T47D (cell line): ENCODE data around the gene TPSB2.
"Not testable (repeated sequence)": the region's sequence is repeated elsewhere in the genome, so short reads cannot be mapped to it uniquely, and the experiment has no call there.

Experiments used
- DNase-seq, 2 experiments: peaks; one replicate each; pipeline versions ENCODE4 v3.0.0 to v3.0.0-alpha.2; 2011 to 2012; ENCODE audit warnings: low read depth in 1 of 2, low spot score in 1 of 2
- JUND ChIP-seq: IDR thresholded peaks from 2 replicates; pipeline ENCODE4 v1.6.1; 2012; ENCODE audit warnings: low read depth
- in situ Hi-C: cut with HindIII; loops from 2 replicates; pipeline ENCODE4 v1.10.0; 2016; ENCODE audit warnings: low sequenced_read_pairs, low pct_unique_long_range_greater_than_20kb

TPSB2 gene

GRCh38 chr16:1189455-1189854 lies 40.5 kb downstream of the TPSB2 start:
- in situ Hi-C loops: no loop called here
- no peak for DNase-seq
- TF ChIP-seq JUND: no peak

- DNase-seq: peak; percentile 75 to 78
- in situ Hi-C loops: no loop called here
- TF ChIP-seq JUND: no peak
Measured at GRCh38 chr16:1188432-1189189, 41.4 kb downstream of the TPSB2 start.

GRCh38 chr16:1185460-1186207 lies 44.4 kb downstream of the TPSB2 start:
- in situ Hi-C loops, DNase-seq: not testable (repeated sequence)

- no peak for TF ChIP-seq JUND
- in situ Hi-C loops: no loop called here
- DNase-seq: no peak
Measured at GRCh38 chr16:1184980-1185379, 45.0 kb downstream of the TPSB2 start.

- TF ChIP-seq JUND: no peak
- DNase-seq: no peak
- in situ Hi-C loops: no loop called here
Measured at GRCh38 chr16:1184156-1184868, 45.7 kb downstream of the TPSB2 start.

- in situ Hi-C loops: no loop called here
- DNase-seq: peak in 1 of 2 experiments; percentile 42
Measured at GRCh38 chr16:1182950-1183907, 46.8 kb downstream of the TPSB2 start.

GRCh38 chr16:1182316-1182671 lies 47.7 kb downstream of the TPSB2 start:
- no peak for TF ChIP-seq JUND
- DNase-seq: peak in 1 of 2 experiments; percentile 72
- in situ Hi-C loops: no loop called here

More at GRCh38 chr16:1182950-1183907, 46.8 kb downstream of the TPSB2 start:
- no peak for TF ChIP-seq JUND

- TF ChIP-seq JUND: no peak
- in situ Hi-C loops: no loop called here
- no peak for DNase-seq
Measured at GRCh38 chr16:1181404-1182315, 48.3 kb downstream of the TPSB2 start.

- no peak for DNase-seq
- in situ Hi-C loops: no loop called here
- TF ChIP-seq JUND: no peak
Measured at GRCh38 chr16:1180549-1181403, 49.2 kb downstream of the TPSB2 start.
